AG10803 (cell line): Measurements from ENCODE around the gene DIS3L2.

Source experiments
- DNase-seq: peaks from one replicate; pipeline ENCODE4 v3.0.0; 2010; ENCODE audit warnings: low read depth
- H3K4me3 ChIP-seq: 2 replicates; pipeline ENCODE4 v1.5.1; 2011; ENCODE audit warnings: mild to moderate bottlenecking, low read length, control low read depth
- TF ChIP-seq, protein P1 (sequence below): conservative IDR thresholded peaks from 2 replicates; pipeline ENCODE4 v1.5.1; 2011; ENCODE audit warnings: mild to moderate bottlenecking, low read length, control low read depth, inconsistent platforms

Gene DIS3L2

GRCh38 chr2:231996797-231997540 is 35.5 kb downstream of the DIS3L2 start:
- DNase-seq, result no peak
- TF ChIP-seq, protein P1, sequence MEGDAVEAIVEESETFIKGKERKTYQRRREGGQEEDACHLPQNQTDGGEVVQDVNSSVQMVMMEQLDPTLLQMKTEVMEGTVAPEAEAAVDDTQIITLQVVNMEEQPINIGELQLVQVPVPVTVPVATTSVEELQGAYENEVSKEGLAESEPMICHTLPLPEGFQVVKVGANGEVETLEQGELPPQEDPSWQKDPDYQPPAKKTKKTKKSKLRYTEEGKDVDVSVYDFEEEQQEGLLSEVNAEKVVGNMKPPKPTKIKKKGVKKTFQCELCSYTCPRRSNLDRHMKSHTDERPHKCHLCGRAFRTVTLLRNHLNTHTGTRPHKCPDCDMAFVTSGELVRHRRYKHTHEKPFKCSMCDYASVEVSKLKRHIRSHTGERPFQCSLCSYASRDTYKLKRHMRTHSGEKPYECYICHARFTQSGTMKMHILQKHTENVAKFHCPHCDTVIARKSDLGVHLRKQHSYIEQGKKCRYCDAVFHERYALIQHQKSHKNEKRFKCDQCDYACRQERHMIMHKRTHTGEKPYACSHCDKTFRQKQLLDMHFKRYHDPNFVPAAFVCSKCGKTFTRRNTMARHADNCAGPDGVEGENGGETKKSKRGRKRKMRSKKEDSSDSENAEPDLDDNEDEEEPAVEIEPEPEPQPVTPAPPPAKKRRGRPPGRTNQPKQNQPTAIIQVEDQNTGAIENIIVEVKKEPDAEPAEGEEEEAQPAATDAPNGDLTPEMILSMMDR, result no peak
- no peak overlapping the region for H3K4me3 ChIP-seq

DNA sequence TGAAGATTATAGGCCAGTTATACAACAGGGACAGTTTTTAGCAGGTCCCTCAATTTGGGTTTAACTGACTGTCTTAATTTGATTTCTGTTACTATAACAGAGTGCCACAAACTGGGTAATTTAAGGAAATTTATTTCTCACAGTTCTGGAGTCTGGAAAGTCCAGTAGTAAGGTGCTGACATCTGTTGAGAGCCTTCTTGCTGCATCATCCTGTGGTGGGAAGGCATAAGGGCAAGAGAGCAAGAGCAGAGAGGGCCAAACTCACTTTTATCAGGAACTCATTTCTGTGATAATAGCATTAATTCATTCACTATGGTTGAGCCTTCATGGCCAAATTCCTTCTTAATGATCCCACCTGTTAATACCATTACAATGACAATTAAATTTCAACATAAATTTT is 36.5 kb downstream of the DIS3L2 start:
- H3K4me3 ChIP-seq, result no peak overlapping the region
- DNase-seq, result no peak
- TF ChIP-seq, protein P1, result no peak

DNA sequence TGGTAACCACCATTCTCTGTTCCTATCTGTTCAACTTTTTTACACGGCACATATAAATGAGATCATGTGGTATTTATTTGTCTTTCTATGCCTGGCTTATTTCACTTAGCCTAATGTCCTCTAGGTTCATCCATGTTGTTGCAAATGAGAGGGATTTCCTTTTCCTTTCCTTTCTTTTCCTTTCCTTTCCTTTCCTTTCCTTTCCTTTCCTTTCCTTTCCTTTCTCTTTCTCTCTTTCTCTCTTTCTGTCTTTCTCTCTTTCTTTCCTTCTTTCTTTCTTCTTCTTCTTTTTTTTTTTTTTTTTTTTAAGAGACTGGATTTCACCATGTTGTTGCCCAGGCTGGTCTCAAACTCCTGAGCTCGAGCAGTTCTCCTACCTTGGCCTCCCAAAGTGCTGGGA is 38.9 kb downstream of the DIS3L2 start:
- TF ChIP-seq, protein P1, result no peak
- H3K4me3 ChIP-seq, result no peak overlapping the region
- DNase-seq, result no peak

DNA sequence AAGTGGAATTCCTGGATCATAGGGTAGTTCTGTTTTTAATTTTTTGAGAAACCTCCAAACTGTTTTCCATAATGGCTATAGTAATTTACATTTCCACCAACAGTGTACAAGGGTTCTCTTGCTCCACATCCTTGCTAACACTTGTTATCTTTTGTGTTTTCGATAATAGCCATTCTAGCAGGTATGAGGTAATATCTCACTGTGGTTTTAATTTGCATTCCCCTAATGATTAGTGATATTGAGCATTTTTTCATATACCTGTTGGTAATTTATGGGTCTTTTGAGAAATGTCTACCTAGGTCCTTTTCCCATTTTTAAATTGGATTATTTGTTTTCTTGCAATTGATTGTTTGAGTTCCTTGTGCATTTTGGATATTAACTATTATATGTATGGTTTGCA is 39.6 kb downstream of the DIS3L2 start:
- no peak overlapping the region for H3K4me3 ChIP-seq
- TF ChIP-seq, protein P1, result no peak
- DNase-seq, result no peak

GRCh38 chr2:232006253-232006652 is 44.7 kb downstream of the DIS3L2 start:
- TF ChIP-seq, protein P1, result no peak
- no peak overlapping the region for H3K4me3 ChIP-seq
- DNase-seq, result no peak

DNA sequence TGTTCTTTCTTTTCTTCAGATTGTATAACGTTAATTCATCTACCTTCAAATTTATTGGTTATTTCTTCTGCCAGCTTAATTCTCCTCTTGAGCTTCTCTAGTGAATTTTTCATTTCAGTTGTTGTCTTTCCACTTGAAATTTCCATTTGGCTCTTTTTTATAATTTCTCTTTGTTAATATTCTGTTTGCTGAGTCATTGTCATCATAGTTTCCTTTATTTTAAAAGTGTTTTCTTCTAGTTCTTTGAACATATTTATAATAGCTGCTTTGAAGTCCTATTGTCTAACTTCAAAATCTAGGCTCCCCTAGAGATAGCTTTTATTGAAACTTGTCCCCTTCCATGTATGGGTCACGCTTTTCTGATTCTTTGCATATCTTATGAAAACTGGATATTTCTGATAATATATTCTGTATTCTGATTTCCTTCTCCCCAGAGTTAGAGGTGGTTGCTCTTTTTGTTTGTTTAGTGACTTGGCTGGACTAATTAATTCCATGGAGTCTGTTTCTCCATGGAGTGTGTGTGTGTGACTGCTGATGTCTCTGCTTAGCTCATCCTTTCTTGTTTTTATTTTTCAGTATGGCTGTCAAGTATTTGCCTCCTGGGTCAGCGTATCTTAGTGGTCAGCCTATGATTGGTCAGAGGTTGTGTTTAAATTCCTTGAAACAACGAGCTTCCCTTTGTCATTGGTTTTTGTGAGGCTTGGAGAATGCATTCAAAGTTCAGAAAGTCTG is 47.6 kb downstream of the DIS3L2 start:
- TF ChIP-seq, protein P1, result no peak
- DNase-seq, result no peak
- no peak overlapping the region for H3K4me3 ChIP-seq

DNA sequence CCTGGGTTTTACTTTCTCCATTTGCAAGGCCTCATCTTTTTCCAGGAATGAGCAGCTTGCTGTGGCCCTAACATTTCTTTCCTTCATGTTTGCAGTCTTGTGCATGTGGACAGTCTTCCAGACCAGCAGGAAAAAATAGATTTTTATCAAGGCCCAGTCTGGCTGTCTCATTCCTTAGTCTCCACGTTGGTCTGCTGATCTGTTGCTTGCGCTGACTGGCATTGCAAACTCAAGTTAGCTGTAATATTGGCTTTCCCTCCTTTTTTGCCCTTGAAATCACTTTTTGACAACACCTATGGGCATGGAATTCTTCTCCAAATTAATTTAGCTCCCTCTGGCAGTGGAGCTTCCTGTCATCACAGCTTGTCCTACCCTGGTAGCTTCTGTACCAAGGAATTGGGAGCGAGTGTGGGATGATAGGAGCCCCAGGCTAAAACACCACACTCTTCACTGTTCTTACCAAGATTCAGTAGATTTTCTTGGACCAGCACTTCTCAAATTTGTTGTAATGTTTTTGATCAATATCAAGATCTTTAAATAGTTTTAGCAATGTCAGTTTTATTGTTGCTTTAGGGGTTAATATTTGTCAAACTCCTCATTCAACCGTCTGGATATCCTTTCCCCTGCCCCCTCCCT is 48.2 kb downstream of the DIS3L2 start:
- DNase-seq, result no peak
- TF ChIP-seq, protein P1, result no peak
- no peak overlapping the region for H3K4me3 ChIP-seq
